OCI-LY7 (cell line): ENCODE data around the gene UGT2A2. TPM values are rescaled to one million over a fixed set of nuclear protein-coding genes. Genes with fewer than 3 reads are reported as not detected.

Source experiments
- BruUV-seq: library from RNA; stranded (reverse); fragments of 400-500 nt; replicated peaks from 2 replicates; lab custom pipeline; 2021; lab: Mats Ljungman, UMichigan
- CTCF ChIA-PET: fragments of 300-600 bp; sonication (Branson Sonifier 250); formaldehyde crosslinking; loops from one replicate; lab custom pipeline; 2022; ENCODE audit warnings: antibody characterized with exemption; ENCODE audit not compliant: unreplicated experiment; lab: Charles Lee
- POLR2A ChIA-PET: fragments of 300-600 bp; sonication (Branson Sonifier 250); formaldehyde crosslinking; loops from one replicate; lab custom pipeline; 2022; ENCODE audit warnings: antibody characterized with exemption; lab: Charles Lee
- DNase-seq: peaks from one replicate; pipeline ENCODE4 v3.0.0-alpha.2; 2015; ENCODE audit warnings: low spot score
- H2AFZ ChIP-seq: fragments of 200-600 bp; sonication (generic), shearing (Covaris generic); 2 replicates; pipeline ENCODE4 v1.6.1; 2014; ENCODE audit warnings: mild to moderate bottlenecking, antibody characterized with exemption, low read length, moderate library complexity
- H3K27ac ChIP-seq: fragments of 200-600 bp; sonication (generic); 2 replicates; pipeline ENCODE4 v1.5.1; 2014; ENCODE audit warnings: mixed run types, low read depth, mild to moderate bottlenecking, moderate library complexity, low read length, inconsistent platforms; ENCODE audit not compliant: poor library complexity, severe bottlenecking
- H3K36me3 ChIP-seq: fragments of 200-600 bp; sonication (generic); 2 replicates; pipeline ENCODE4 v1.6.1; 2014; ENCODE audit warnings: mild to moderate bottlenecking, antibody characterized with exemption, low read length, moderate library complexity, mixed read lengths; ENCODE audit not compliant: insufficient read depth
- H3K4me1 ChIP-seq: fragments of 200-600 bp; sonication (generic); 2 replicates; pipeline ENCODE4 v1.5.1; 2014; ENCODE audit warnings: mild to moderate bottlenecking, low read length; ENCODE audit not compliant: insufficient read depth, poor library complexity, severe bottlenecking
- H3K4me2 ChIP-seq: fragments of 200-600 bp; sonication (generic); 2 replicates; pipeline ENCODE4 v1.6.1; 2014; ENCODE audit warnings: mild to moderate bottlenecking, low read length
- H3K4me3 ChIP-seq: fragments of 200-600 bp; sonication (generic); 2 replicates; pipeline ENCODE4 v1.5.1; 2014; ENCODE audit warnings: mild to moderate bottlenecking, low read depth, low read length; ENCODE audit not compliant: poor library complexity, severe bottlenecking
- H3K79me2 ChIP-seq: fragments of 200-600 bp; sonication (generic); 2 replicates; pipeline ENCODE4 v1.6.1; 2016; ENCODE audit warnings: low read depth, mild to moderate bottlenecking, low read length, moderate library complexity, mixed read lengths; ENCODE audit not compliant: insufficient read depth
- H3K9me2 ChIP-seq: fragments of 200-600 bp; sonication (generic); 2 replicates; pipeline ENCODE4 v1.6.1; 2016; ENCODE audit warnings: mild to moderate bottlenecking, low read length, mixed read lengths; ENCODE audit not compliant: insufficient read depth
- H3K9me3 ChIP-seq: fragments of 200-600 bp; sonication (generic); 2 replicates; pipeline ENCODE4 v1.6.1; 2014; ENCODE audit warnings: mild to moderate bottlenecking, mixed run types, low read length, mixed read lengths
- H4K20me1 ChIP-seq: fragments of 200-600 bp; sonication (generic); 2 replicates; pipeline ENCODE4 v1.6.1; 2014; ENCODE audit warnings: mild to moderate bottlenecking, antibody characterized with exemption, low read length, moderate library complexity, mixed read lengths; ENCODE audit not compliant: insufficient read depth
- EZH2phosphoT487 ChIP-seq: fragments of 200-600 bp; sonication (generic); IDR thresholded peaks from 2 replicates; pipeline ENCODE4 v1.6.1; 2018; ENCODE audit warnings: low read depth, borderline replicate concordance, mild to moderate bottlenecking, mixed run types, antibody characterized with exemption, low read length, moderate library complexity, mixed read lengths
- intact Hi-C: fragments of 100-400 bp; cut with micrococcal nuclease; formaldehyde crosslinking; loops from one replicate; pipeline ENCODE4 v1.10.0; 2022; ENCODE audit not compliant: unreplicated experiment
- total RNA-seq, 2 experiments: library from RNA; depleted of rRNA in 1 of 2; stranded (reverse); fragments of >200 nt in 1 of 2; shearing (Covaris generic) in 1 of 2; gene quantifications; 2 replicates each; pipeline ENCODE4 v1.2.3, GENCODE V29; 2014 to 2022
- TF ChIP-seq, protein P1 (sequence below): fragments of 200-600 bp; sonication (generic); conservative IDR thresholded peaks from 2 replicates; pipeline ENCODE4 v1.5.1; 2014; ENCODE audit warnings: mild to moderate bottlenecking, antibody characterized with exemption, low read length, moderate library complexity, mixed read lengths

The UGT2A2 gene
- total RNA-seq, 2 experiments from 2014 or later = not detected

DNA sequence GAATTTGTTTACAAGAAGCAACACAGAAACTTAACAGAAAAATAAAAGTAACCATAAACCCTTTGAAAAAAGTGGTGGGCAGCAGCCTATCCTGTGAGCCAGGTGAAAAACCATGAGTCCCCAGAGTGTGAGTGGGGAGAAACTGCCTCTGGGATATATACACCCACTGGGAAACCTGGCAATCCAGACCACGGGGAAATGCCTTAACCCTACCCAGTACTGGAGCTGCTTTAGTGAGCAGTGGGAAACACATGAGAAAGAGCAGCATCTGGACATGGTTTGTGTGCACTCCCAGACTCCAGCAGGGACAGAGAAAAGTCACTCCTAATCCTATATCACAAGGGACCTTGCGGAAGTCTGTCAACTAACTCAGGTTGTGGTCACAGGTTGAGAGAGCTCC lies 39.4 kb downstream of the UGT2A2 start:
- Histone ChIP-seq H3K36me3 (no peaks in the 10 kb centered on the region), H3K4me1 (no peaks in the 10 kb centered on the region), H3K79me2 (no peaks in the 10 kb centered on the region), H3K27ac (no peak overlapping the region), H2AFZ (no peak overlapping the region), H4K20me1 (no peaks in the 10 kb centered on the region), H3K9me3 (no peaks in the 10 kb centered on the region), H3K4me3 (no peak overlapping the region), H3K9me2 (no peaks in the 10 kb centered on the region), H3K4me2 (no peak overlapping the region)
- POLR2A ChIA-PET = no interaction called here
- TF ChIP-seq EZH2phosphoT487 = no peak
- TF ChIP-seq, protein P1, sequence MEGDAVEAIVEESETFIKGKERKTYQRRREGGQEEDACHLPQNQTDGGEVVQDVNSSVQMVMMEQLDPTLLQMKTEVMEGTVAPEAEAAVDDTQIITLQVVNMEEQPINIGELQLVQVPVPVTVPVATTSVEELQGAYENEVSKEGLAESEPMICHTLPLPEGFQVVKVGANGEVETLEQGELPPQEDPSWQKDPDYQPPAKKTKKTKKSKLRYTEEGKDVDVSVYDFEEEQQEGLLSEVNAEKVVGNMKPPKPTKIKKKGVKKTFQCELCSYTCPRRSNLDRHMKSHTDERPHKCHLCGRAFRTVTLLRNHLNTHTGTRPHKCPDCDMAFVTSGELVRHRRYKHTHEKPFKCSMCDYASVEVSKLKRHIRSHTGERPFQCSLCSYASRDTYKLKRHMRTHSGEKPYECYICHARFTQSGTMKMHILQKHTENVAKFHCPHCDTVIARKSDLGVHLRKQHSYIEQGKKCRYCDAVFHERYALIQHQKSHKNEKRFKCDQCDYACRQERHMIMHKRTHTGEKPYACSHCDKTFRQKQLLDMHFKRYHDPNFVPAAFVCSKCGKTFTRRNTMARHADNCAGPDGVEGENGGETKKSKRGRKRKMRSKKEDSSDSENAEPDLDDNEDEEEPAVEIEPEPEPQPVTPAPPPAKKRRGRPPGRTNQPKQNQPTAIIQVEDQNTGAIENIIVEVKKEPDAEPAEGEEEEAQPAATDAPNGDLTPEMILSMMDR = no peak
- CTCF ChIA-PET = no interaction called here
- DNase-seq = no peak
- no TSS peak for BruUV-seq
- intact Hi-C loops = no loop called here

DNA sequence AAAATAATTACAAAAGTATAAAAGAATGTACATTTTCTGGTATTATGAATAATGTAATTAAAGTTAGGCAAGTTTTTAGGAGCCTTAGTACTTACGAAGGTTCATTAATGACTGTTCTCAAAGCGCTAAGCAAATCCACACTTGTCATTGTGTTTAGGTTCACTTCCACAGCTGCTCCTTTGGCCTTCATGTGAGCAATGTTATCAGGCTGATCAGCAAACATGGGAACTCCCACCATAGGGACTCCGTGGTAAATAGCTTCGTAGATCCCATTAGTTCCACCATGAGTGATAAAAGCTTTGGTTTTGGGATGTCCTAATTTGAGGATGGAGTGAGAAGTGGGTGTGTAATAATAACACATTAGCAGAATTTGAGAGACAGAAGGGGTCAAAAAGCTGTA lies 45.1 kb downstream of the UGT2A2 start:
- no peak overlapping the region for H3K4me3 ChIP-seq
- ChIA-PET POLR2A (interaction anchor here (0.6 kb wide), 1 partner anchor 112 kb away, joined by 4 read pairs; no protein-coding TSS in a partner anchor), CTCF (interaction anchor here (0.6 kb wide), 1 partner anchor 515 kb away, joined by 3 read pairs; no protein-coding TSS in a partner anchor)
- H3K9me3 ChIP-seq = no peaks in the 10 kb centered on the region
- no peaks in the 10 kb centered on the region for H4K20me1 ChIP-seq
- H3K9me2 ChIP-seq = no peaks in the 10 kb centered on the region
- intact Hi-C loops = no loop called here
- DNase-seq = no peak
- H2AFZ ChIP-seq = no peak overlapping the region
- H3K4me2 ChIP-seq = no peak overlapping the region
- BruUV-seq = no TSS peak
- TF ChIP-seq, protein P1 = no peak
- TF ChIP-seq EZH2phosphoT487 = no peak
- H3K4me1 ChIP-seq = no peaks in the 10 kb centered on the region
- no peak overlapping the region for H3K27ac ChIP-seq
- no peaks in the 10 kb centered on the region for H3K36me3 ChIP-seq
- H3K79me2 ChIP-seq = no peaks in the 10 kb centered on the region

DNA sequence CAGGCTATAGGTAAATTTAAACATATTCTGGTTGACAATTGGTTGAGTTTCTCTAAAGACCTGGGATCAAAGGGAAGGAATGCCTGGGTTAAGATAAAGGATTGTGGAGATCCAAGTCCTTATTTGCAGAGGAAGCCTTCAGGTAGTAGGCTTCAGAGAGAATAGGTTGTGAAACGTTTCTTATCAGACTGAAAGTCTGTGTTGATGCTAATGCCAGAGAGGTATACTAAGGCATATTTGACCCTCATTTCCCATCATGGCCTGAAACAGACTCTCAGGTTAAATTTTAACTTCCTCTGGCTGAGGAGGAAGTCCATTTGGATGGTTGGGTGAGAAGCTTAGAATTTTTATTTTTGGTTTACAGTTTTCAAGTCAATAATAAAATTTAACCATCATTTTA lies 48.1 kb downstream of the UGT2A2 start:
- DNase-seq = no peak
- BruUV-seq = no TSS peak
- intact Hi-C loops = no loop called here
- no peaks in the 10 kb centered on the region for H3K4me1 ChIP-seq
- POLR2A ChIA-PET = no interaction called here
- no peak overlapping the region for H2AFZ ChIP-seq
- CTCF ChIA-PET = no interaction called here
- H3K4me2 ChIP-seq = no peak overlapping the region
- TF ChIP-seq EZH2phosphoT487 = no peak
- TF ChIP-seq, protein P1 = no peak
- H3K9me3 ChIP-seq = no peaks in the 10 kb centered on the region
- H3K27ac ChIP-seq = no peak overlapping the region
- H3K9me2 ChIP-seq = no peaks in the 10 kb centered on the region
- H4K20me1 ChIP-seq = no peaks in the 10 kb centered on the region
- H3K36me3 ChIP-seq = no peaks in the 10 kb centered on the region
- H3K4me3 ChIP-seq = no peak overlapping the region
- H3K79me2 ChIP-seq = no peaks in the 10 kb centered on the region
